Neural progenitor cell (in vitro differentiated cells): ENCODE measurements around the gene DSCAML1. TPM values are rescaled to one million over a fixed set of nuclear protein-coding genes. Genes with fewer than 3 reads are reported as not detected.
A peak's percentile ranks its signal among the peaks of the same experiment; 100 is the strongest.

Source experiments
- DNase-seq: peaks from one replicate; pipeline ENCODE4 v3.0.0-alpha.2; 2016; ENCODE audit warnings: low spot score
- H2AFZ ChIP-seq: fragments of 200-600 bp; sonication (generic); replicated peaks from 2 replicates; pipeline ENCODE4 v1.6.1; 2016; ENCODE audit warnings: antibody characterized with exemption
- H3F3A ChIP-seq: fragments of 200-600 bp; sonication (generic); 2 replicates; pipeline ENCODE4 v1.6.1; 2016; ENCODE audit warnings: antibody characterized with exemption, low read depth
- H3K27ac ChIP-seq: fragments of 200-600 bp; sonication (generic); 2 replicates; pipeline ENCODE4 v1.5.1; 2016; ENCODE audit warnings: mild to moderate bottlenecking
- H3K27me3 ChIP-seq: fragments of 200-600 bp; sonication (generic); 2 replicates; pipeline ENCODE4 v1.6.1; 2016; ENCODE audit warnings: mild to moderate bottlenecking, moderate library complexity
- H3K36me3 ChIP-seq: fragments of 200-600 bp; sonication (generic); 2 replicates; pipeline ENCODE4 v1.5.1; 2016
- H3K4me1 ChIP-seq: fragments of 200-600 bp; sonication (generic); 2 replicates; pipeline ENCODE4 v1.6.1; 2016; ENCODE audit warnings: mixed run types
- H3K4me2 ChIP-seq: fragments of 200-600 bp; sonication (generic); 2 replicates; pipeline ENCODE4 v1.6.1; 2016
- H3K4me3 ChIP-seq: fragments of 200-600 bp; sonication (generic); 2 replicates; pipeline ENCODE4 v1.5.1; 2016
- H3K79me2 ChIP-seq: fragments of 200-600 bp; sonication (generic); 2 replicates; pipeline ENCODE4 v1.6.1; 2016; ENCODE audit warnings: low read depth
- H3K9ac ChIP-seq: fragments of 200-600 bp; sonication (generic); 2 replicates; pipeline ENCODE4 v1.6.1; 2016
- H3K9me3 ChIP-seq: fragments of 200-600 bp; sonication (generic); 2 replicates; pipeline ENCODE4 v1.5.1; 2016; ENCODE audit warnings: low read depth
- H4K20me1 ChIP-seq: fragments of 200-600 bp; sonication (generic); 2 replicates; pipeline ENCODE4 v1.6.1; 2016; ENCODE audit warnings: low read depth
- H3K27ac Mint-ChIP-seq: 3 replicates; pipeline ENCODE4 v1.8.0; 2021; ENCODE audit warnings: mixed read lengths
- H3K27me3 Mint-ChIP-seq: 2 replicates; pipeline ENCODE4 v1.8.0; 2022; ENCODE audit warnings: low read depth, mild to moderate bottlenecking, inconsistent platforms, moderate library complexity, mixed read lengths; ENCODE audit not compliant: insufficient read depth
- H3K36me3 Mint-ChIP-seq: 3 replicates; pipeline ENCODE4 v1.8.0; 2021; ENCODE audit warnings: mixed read lengths
- H3K4me1 Mint-ChIP-seq: 3 replicates; pipeline ENCODE4 v1.8.0; 2021; ENCODE audit warnings: mixed read lengths
- H3K4me3 Mint-ChIP-seq: 3 replicates; pipeline ENCODE4 v1.8.0; 2021; ENCODE audit warnings: mild to moderate bottlenecking, moderate library complexity, mixed read lengths
- H3K9me3 Mint-ChIP-seq: 3 replicates; pipeline ENCODE4 v1.8.0; 2020; ENCODE audit warnings: mixed read lengths
- CTCF ChIP-seq: fragments of 200-600 bp; sonication (generic); IDR thresholded peaks from 2 replicates; pipeline ENCODE4 v1.5.1; 2017; ENCODE audit warnings: antibody characterized with exemption, mild to moderate bottlenecking
- EZH2 ChIP-seq: fragments of 200-600 bp; sonication (generic); IDR thresholded peaks from 2 replicates; pipeline ENCODE4 v1.6.1; 2017; ENCODE audit warnings: antibody characterized with exemption, mild to moderate bottlenecking, moderate library complexity
- EZH2phosphoT487 ChIP-seq: fragments of 200-600 bp; sonication (generic); IDR thresholded peaks from 2 replicates; pipeline ENCODE4 v1.6.1; 2017; ENCODE audit warnings: antibody characterized with exemption
- total RNA-seq: library from RNA; depleted of rRNA; stranded (reverse); fragments of >200 nt; gene quantifications from 2 replicates; pipeline ENCODE4 v1.2.3, GENCODE V29; 2015; ENCODE audit warnings: low replicate concordance

Gene DSCAML1
- total RNA-seq, 1 donor from 2014 or later: 0.06 TPM

DNA sequence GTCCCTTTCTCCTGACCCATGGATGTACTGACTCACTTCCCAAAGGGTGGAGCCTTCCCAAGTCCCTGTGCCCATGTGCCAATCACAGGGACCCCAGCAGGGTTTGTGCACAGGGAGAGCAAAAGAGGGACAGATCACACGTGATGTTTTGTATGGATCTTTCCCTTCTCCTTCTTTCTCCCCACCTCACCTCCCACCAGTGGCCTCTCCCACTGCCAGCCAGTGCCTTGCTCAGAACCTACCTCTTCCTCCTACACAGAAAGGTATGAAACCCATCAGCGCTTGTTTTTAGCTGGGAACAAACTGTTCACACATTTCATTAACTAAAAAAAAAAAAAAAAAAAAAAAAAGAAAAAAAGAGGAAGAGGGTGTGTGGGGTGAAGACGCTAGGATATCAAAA, 112.9 kb downstream of the DSCAML1 start:
- no peak for DNase-seq
- H3F3A ChIP-seq: no peaks in the 10 kb centered on the region
- H3K4me3 ChIP-seq: no peak overlapping the region
- TF ChIP-seq CTCF (no peak), EZH2 (no peak), EZH2phosphoT487 (no peak)
- H3K27me3 ChIP-seq: no peaks in the 10 kb centered on the region
- no peaks in the 10 kb centered on the region for H3K9me3 ChIP-seq
- Mint-ChIP-seq H3K4me3 (no peak overlapping the region), H3K9me3 (no peaks in the 10 kb centered on the region), H3K27ac (peak overlapping the region; percentile 0), H3K36me3 (no peaks in the 10 kb centered on the region), H3K4me1 (peaks cover 25% of the 10 kb centered on the region), H3K27me3 (peaks cover 20% of the 10 kb centered on the region)
- H3K4me2 ChIP-seq: no peak overlapping the region
- no peak overlapping the region for H3K27ac ChIP-seq
- no peak overlapping the region for H2AFZ ChIP-seq
- no peak overlapping the region for H3K9ac ChIP-seq
- no peaks in the 10 kb centered on the region for H4K20me1 ChIP-seq
- no peaks in the 10 kb centered on the region for H3K79me2 ChIP-seq
- H3K36me3 ChIP-seq: no peaks in the 10 kb centered on the region
- H3K4me1 ChIP-seq: peaks cover 11% of the 10 kb centered on the region

DNA sequence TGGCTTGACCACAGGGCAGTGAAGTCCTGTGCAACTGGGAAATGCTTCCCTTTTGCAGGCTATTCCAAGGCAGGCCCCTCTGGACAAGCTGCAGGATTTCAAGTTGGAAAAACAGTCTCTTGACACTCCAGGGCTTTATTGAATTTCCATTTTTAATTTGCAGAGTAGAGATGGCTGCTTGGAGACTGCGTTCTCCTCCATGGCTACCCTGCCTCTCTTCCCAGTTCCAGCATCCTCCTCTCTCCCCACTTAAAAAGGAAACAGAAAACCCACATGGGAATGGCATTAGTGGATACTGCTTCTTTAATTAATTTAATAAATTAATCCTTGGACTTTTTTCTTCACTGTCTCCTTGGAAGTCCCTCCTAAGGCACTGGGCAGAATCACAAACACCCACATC, 115.6 kb downstream of the DSCAML1 start:
- H3K27me3 Mint-ChIP-seq: peaks cover 21% of the 10 kb centered on the region
- no peak for DNase-seq
- H3K27me3 ChIP-seq: peaks cover 13% of the 10 kb centered on the region
- no peaks in the 10 kb centered on the region for H4K20me1 ChIP-seq
- H3K4me1 ChIP-seq: peaks cover 19% of the 10 kb centered on the region
- no peaks in the 10 kb centered on the region for H3F3A ChIP-seq
- H3K4me1 Mint-ChIP-seq: peaks cover 33% of the 10 kb centered on the region
- no peak overlapping the region for H2AFZ ChIP-seq
- H3K4me2 ChIP-seq: no peak overlapping the region
- no peak overlapping the region for H3K9ac ChIP-seq
- no peaks in the 10 kb centered on the region for H3K79me2 ChIP-seq
- H3K27ac Mint-ChIP-seq: no peak overlapping the region
- H3K36me3 ChIP-seq: no peaks in the 10 kb centered on the region
- no peak overlapping the region for H3K27ac ChIP-seq
- TF ChIP-seq EZH2: no peak
- TF ChIP-seq CTCF: no peak
- no peak for TF ChIP-seq EZH2phosphoT487
- no peak overlapping the region for H3K4me3 ChIP-seq
- no peaks in the 10 kb centered on the region for H3K36me3 Mint-ChIP-seq
- no peaks in the 10 kb centered on the region for H3K9me3 Mint-ChIP-seq
- no peak overlapping the region for H3K4me3 Mint-ChIP-seq
- no peaks in the 10 kb centered on the region for H3K9me3 ChIP-seq

DNA sequence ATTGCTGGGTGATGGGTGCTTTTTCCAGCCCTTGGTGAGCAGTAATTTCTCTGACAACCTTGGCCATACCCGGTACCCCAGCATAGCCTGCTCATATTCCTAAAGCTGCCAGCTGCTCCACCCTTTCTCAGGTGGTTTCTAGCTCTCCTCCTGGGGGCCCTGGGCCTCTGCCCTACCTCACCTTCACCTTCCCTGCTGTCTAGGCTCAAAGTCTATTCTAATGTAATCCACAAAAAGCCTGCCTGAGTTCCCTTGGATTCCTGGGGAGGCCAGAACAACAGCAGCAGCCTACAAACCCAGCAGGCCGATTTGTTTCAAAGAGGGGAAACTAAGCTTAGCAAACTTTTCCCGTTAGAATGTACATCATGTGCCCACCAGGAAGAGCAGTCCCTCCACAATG, 117.6 kb downstream of the DSCAML1 start:
- Histone ChIP-seq H3K9ac (no peak overlapping the region), H3K27ac (no peak overlapping the region), H3K9me3 (no peaks in the 10 kb centered on the region), H3K27me3 (peaks cover 21% of the 10 kb centered on the region), H2AFZ (no peak overlapping the region), H4K20me1 (no peaks in the 10 kb centered on the region), H3K36me3 (no peaks in the 10 kb centered on the region), H3F3A (no peaks in the 10 kb centered on the region), H3K79me2 (no peaks in the 10 kb centered on the region), H3K4me3 (no peak overlapping the region), H3K4me1 (peaks cover 19% of the 10 kb centered on the region), H3K4me2 (no peak overlapping the region)
- TF ChIP-seq CTCF (no peak), EZH2 (no peak), EZH2phosphoT487 (no peak)
- peaks cover 17% of the 10 kb centered on the region for H3K27me3 Mint-ChIP-seq
- H3K9me3 Mint-ChIP-seq: no peaks in the 10 kb centered on the region
- DNase-seq: no peak
- H3K4me3 Mint-ChIP-seq: no peak overlapping the region
- H3K36me3 Mint-ChIP-seq: no peaks in the 10 kb centered on the region
- H3K27ac Mint-ChIP-seq: peak overlapping the region; percentile 68
- H3K4me1 Mint-ChIP-seq: peaks cover 35% of the 10 kb centered on the region
